SU-DHL-6 (cell line): ENCODE measurements around the gene BRSK2.

ENCODE experiments used
- H2AFZ ChIP-seq: fragments of 200-600 bp; sonication (generic); 2 replicates; pipeline ENCODE4 v1.6.1; 2014; ENCODE audit warnings: low read depth, mild to moderate bottlenecking, moderate library complexity, mixed read lengths, antibody characterized with exemption, low read length; ENCODE audit not compliant: severe bottlenecking
- H3F3A ChIP-seq: fragments of 200-600 bp; shearing (Covaris generic); 2 replicates; pipeline ENCODE4 v1.6.0; 2016; ENCODE audit warnings: antibody characterized with exemption, mild to moderate bottlenecking; ENCODE audit not compliant: insufficient read depth
- H3K27ac ChIP-seq: fragments of 200-600 bp; sonication (generic); 2 replicates; pipeline ENCODE4 v1.5.1; 2016; ENCODE audit warnings: low read depth, mild to moderate bottlenecking, low read length, moderate library complexity, mixed read lengths
- H3K27me3 ChIP-seq: fragments of 200-600 bp; sonication (generic), shearing (Covaris generic); 2 replicates; pipeline ENCODE4 v1.6.0; 2014; ENCODE audit warnings: mild to moderate bottlenecking, low read length
- H3K36me3 ChIP-seq: fragments of 200-600 bp; sonication (generic); 2 replicates; pipeline ENCODE4 v1.6.1; 2014; ENCODE audit warnings: mild to moderate bottlenecking, low read length, mixed read lengths
- H3K4me2 ChIP-seq: fragments of 300-600, 200-600 bp; shearing (Covaris generic), sonication (generic); 2 replicates; pipeline ENCODE4 v1.6.0; 2014; ENCODE audit warnings: low read length, low read depth, mild to moderate bottlenecking; ENCODE audit not compliant: poor library complexity, severe bottlenecking
- H3K4me3 ChIP-seq: fragments of 200-600 bp; sonication (generic); 2 replicates; pipeline ENCODE4 v1.5.1; 2014; ENCODE audit warnings: antibody characterized with exemption, low read length, mild to moderate bottlenecking, mixed read lengths; ENCODE audit not compliant: insufficient read depth, poor library complexity, severe bottlenecking
- H3K79me2 ChIP-seq: fragments of 200-600 bp; sonication (generic); 2 replicates; pipeline ENCODE4 v1.6.1; 2014; ENCODE audit warnings: mild to moderate bottlenecking, low read length, moderate library complexity; ENCODE audit not compliant: insufficient read depth
- H3K9ac ChIP-seq: fragments of 200-600 bp; sonication (generic); 2 replicates; pipeline ENCODE4 v1.7.0; 2014; ENCODE audit warnings: mild to moderate bottlenecking, low read length
- H3K9me2 ChIP-seq: fragments of 200-600 bp; sonication (generic); replicated peaks from 2 replicates; pipeline ENCODE4 v1.6.1; 2014; ENCODE audit warnings: low read length; ENCODE audit not compliant: insufficient read depth
- H3K9me3 ChIP-seq: fragments of 200-600 bp; sonication (generic); 2 replicates; pipeline ENCODE4 v1.6.1; 2014; ENCODE audit warnings: low read length, mixed read lengths; ENCODE audit not compliant: insufficient read depth
- H4K20me1 ChIP-seq: fragments of 200-600 bp; sonication (generic); 2 replicates; pipeline ENCODE4 v1.6.1; 2014; ENCODE audit warnings: low read depth, mild to moderate bottlenecking, antibody characterized with exemption, low read length, moderate library complexity, mixed read lengths
- EZH2phosphoT487 ChIP-seq: fragments of 200-600 bp; sonication (generic), shearing (Covaris generic); conservative IDR thresholded peaks from 2 replicates; pipeline ENCODE4 v1.6.1; 2018; ENCODE audit warnings: mild to moderate bottlenecking, antibody characterized with exemption, low read length, moderate library complexity, mixed read lengths
- TF ChIP-seq, protein P1 (sequence below): fragments of 200-600 bp; sonication (generic); IDR thresholded peaks from one replicate; pipeline ENCODE4 v1.5.1; 2017; ENCODE audit warnings: antibody characterized with exemption, mild to moderate bottlenecking, low read length, moderate library complexity; ENCODE audit not compliant: insufficient read depth, poor library complexity, severe bottlenecking

Gene BRSK2

DNA sequence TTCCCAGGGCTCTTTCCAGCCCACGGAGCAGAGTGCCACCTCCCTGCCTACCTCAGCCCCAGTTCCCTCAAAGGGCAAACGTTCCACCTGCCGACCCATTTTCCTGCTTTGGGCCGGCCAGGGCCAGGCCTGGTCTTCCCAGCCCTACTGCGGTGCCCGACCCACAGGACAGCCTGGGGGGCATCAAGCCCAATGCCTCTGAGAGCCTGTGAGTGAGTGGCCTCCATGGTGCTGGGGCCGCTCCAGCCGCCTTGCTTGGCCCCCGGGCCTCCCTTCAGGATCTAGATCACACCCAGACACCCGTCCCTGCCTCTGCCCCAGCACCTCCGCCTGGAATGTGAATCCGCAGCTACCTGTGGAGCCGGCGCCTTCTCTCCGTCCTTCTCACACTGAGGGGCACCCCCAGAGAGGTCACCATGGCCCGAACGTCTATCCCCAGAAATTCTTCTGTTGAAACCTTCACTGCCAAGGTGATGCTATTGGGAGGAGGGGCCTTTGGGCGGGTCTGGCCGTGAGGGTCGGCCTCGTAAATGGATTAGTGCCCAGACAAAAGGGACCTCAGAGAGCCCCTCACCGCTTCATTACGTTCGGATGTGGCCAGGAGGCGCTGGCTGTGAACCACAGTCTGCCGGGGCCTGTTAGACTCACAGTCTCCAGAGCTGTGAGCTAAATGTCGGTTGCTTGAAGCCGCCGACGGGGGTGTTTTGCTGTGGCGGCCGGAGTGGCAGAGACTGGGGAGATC is 36.2 kb upstream of the BRSK2 start:
- H3K27ac ChIP-seq: no peak overlapping the region
- H3F3A ChIP-seq: no peaks in the 10 kb centered on the region
- H2AFZ ChIP-seq: no peak overlapping the region
- TF ChIP-seq, protein P1, sequence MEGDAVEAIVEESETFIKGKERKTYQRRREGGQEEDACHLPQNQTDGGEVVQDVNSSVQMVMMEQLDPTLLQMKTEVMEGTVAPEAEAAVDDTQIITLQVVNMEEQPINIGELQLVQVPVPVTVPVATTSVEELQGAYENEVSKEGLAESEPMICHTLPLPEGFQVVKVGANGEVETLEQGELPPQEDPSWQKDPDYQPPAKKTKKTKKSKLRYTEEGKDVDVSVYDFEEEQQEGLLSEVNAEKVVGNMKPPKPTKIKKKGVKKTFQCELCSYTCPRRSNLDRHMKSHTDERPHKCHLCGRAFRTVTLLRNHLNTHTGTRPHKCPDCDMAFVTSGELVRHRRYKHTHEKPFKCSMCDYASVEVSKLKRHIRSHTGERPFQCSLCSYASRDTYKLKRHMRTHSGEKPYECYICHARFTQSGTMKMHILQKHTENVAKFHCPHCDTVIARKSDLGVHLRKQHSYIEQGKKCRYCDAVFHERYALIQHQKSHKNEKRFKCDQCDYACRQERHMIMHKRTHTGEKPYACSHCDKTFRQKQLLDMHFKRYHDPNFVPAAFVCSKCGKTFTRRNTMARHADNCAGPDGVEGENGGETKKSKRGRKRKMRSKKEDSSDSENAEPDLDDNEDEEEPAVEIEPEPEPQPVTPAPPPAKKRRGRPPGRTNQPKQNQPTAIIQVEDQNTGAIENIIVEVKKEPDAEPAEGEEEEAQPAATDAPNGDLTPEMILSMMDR: no peak
- TF ChIP-seq EZH2phosphoT487: no peak
- no peak overlapping the region for H3K4me3 ChIP-seq
- H3K79me2 ChIP-seq: no peaks in the 10 kb centered on the region
- H3K9me2 ChIP-seq: no peaks in the 10 kb centered on the region
- no peaks in the 10 kb centered on the region for H3K36me3 ChIP-seq
- no peaks in the 10 kb centered on the region for H3K9me3 ChIP-seq
- no peak overlapping the region for H3K9ac ChIP-seq
- H4K20me1 ChIP-seq: no peaks in the 10 kb centered on the region
- H3K27me3 ChIP-seq: no peaks in the 10 kb centered on the region
- no peak overlapping the region for H3K4me2 ChIP-seq

DNA sequence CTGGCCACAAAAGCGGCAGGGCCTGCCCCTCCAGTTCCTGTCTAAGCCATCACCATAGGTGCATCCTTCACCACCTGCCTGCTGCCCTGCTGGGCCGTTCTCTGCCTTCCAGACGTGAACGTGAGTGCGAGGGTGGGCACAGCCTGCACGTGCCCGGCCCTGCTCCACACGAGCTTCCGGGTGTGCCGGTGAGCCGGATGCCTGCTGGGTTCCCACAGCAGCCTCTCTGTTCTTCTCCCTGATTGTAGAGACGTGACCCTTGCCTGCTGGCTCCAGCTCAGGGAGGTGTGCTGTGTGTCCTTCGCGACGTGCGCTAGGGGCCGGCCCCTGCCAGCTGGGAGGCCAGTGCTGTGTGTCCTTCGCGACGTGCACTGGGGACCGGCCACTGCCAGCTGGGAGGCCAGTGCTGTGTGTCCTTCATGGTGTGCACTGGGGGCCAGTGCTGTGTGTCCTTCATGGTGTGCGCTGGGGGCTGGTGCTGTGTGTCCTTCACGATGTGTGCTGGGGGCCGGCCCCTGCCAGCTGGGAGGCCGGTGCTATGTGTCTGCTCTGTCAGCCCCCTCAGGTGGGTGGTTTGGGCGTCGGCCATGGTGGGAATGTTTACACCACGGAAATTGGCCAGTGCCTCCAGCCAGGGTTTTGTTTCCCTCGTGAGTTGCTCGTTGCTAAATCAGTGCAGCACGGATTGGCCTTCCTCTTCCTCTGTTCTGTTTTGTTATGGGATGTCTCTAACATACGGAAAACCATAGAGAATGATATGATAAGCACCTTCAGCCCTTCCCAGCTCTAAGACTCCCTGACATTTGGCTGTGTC is 35.4 kb upstream of the BRSK2 start:
- Histone ChIP-seq H3K4me3 (no peak overlapping the region), H3K4me2 (no peak overlapping the region), H3K27ac (no peak overlapping the region), H3F3A (no peaks in the 10 kb centered on the region), H3K9me3 (no peaks in the 10 kb centered on the region), H3K36me3 (no peaks in the 10 kb centered on the region), H3K27me3 (no peaks in the 10 kb centered on the region), H3K9ac (no peak overlapping the region), H2AFZ (no peak overlapping the region), H4K20me1 (no peaks in the 10 kb centered on the region), H3K9me2 (no peaks in the 10 kb centered on the region), H3K79me2 (no peaks in the 10 kb centered on the region)
- TF ChIP-seq EZH2phosphoT487: no peak
- TF ChIP-seq, protein P1: no peak

DNA sequence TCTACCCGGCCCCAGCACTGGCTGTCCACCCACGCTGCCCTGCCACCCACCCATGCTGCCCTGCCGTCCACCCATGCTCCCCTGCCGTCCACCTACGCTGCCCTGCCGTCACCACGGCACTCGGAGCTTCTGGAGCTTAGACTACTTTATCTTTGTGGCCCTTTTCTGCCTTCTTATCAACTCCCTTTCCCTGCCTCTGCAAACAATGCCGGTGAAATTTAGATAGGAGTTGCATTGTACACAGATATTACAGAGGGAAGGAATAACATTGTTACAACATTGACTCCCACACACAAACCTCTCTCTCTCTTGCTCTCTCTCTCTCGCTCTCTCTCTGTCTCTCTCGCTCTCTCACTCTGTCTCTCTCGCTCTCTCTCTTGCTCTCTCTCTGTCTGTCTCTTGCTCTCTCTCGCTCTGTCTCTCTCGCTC is 33.7 kb upstream of the BRSK2 start:
- TF ChIP-seq, protein P1: no peak
- TF ChIP-seq EZH2phosphoT487: no peak
- no peaks in the 10 kb centered on the region for H3F3A ChIP-seq
- H2AFZ ChIP-seq: no peak overlapping the region
- no peaks in the 10 kb centered on the region for H3K27me3 ChIP-seq
- no peak overlapping the region for H3K27ac ChIP-seq
- no peak overlapping the region for H3K4me3 ChIP-seq
- H3K9ac ChIP-seq: no peak overlapping the region
- H3K79me2 ChIP-seq: no peaks in the 10 kb centered on the region
- H3K9me2 ChIP-seq: no peaks in the 10 kb centered on the region
- no peaks in the 10 kb centered on the region for H3K9me3 ChIP-seq
- H4K20me1 ChIP-seq: no peaks in the 10 kb centered on the region
- H3K4me2 ChIP-seq: no peak overlapping the region
- H3K36me3 ChIP-seq: no peaks in the 10 kb centered on the region
